Large intestine (tissue), 3 donors: ENCODE data around the gene DNAJA2. TPM values are rescaled to one million over a fixed set of nuclear protein-coding genes. Genes with fewer than 3 reads are reported as not detected.
A peak's percentile ranks its signal among the peaks of the same experiment; 100 is the strongest.
"Not testable (repeated sequence)": the region's sequence is repeated elsewhere in the genome, so short reads cannot be mapped to it uniquely, and the experiment has no call there.

Experiments
- DNase-seq, 2 donors: peaks; one replicate each; pipeline versions ENCODE4 v3.0.0 to v3.0.0-alpha.2; 2013
- H3K27ac ChIP-seq: one replicate; pipeline ENCODE4 v1.5.1; 2013; ENCODE audit warnings: low read length
- H3K27me3 ChIP-seq: 2 replicates; pipeline ENCODE4 v1.6.1; 2013; ENCODE audit warnings: low read length; ENCODE audit not compliant: control insufficient read depth, insufficient read depth
- H3K36me3 ChIP-seq: 2 replicates; pipeline ENCODE4 v1.6.1; 2013; ENCODE audit warnings: low read length; ENCODE audit not compliant: control insufficient read depth, insufficient read depth
- H3K4me1 ChIP-seq: one replicate; pipeline ENCODE4 v1.6.1; 2013; ENCODE audit warnings: low read length; ENCODE audit not compliant: control insufficient read depth, insufficient read depth
- H3K4me3 ChIP-seq: one replicate; pipeline ENCODE4 v1.5.1; 2013; ENCODE audit warnings: low read length
- H3K9me3 ChIP-seq: one replicate; pipeline ENCODE4 v1.6.1; 2013; ENCODE audit warnings: mild to moderate bottlenecking, low read depth, low read length, moderate library complexity; ENCODE audit not compliant: control insufficient read depth
- WGBS: methylation state at CpG from one replicate; pipeline ENCODE4 v1.1.5; 2013; ENCODE audit warnings: low lambda C conversion rate; ENCODE audit not compliant: insufficient coverage; 5-methylcytosine and 5-hydroxymethylcytosine counted together
- polyA plus RNA-seq: library from polyadenylated mRNA; unstranded; fragments of 120-200 nt; gene quantifications from one replicate; pipeline ENCODE4 v1.2.1, GENCODE V29; 2013

The DNAJA2 gene
- polyA plus RNA-seq, 1 donor, result 47.5 TPM

- Histone ChIP-seq H3K4me1 (no peaks in the 10 kb centered on the region), H3K27me3 (no peaks in the 10 kb centered on the region), H3K27ac (no peak overlapping the region), H3K9me3 (no peaks in the 10 kb centered on the region), H3K4me3 (no peak overlapping the region), H3K36me3 (peaks cover 81% of the 10 kb centered on the region)
- DNase-seq, result no peak
- 100% methylated on average over 1 of the region's 9 CpGs for WGBS
These were observed 11.8 kb downstream of the DNAJA2 start for GRCh38 chr16:46961373-46962353.

GRCh38 chr16:46954562-46954961 is 18.9 kb downstream of the DNAJA2 start:
- H3K27ac ChIP-seq, result no peak overlapping the region
- no peak overlapping the region for H3K4me3 ChIP-seq
- no peaks in the 10 kb centered on the region for H3K27me3 ChIP-seq
- no peaks in the 10 kb centered on the region for H3K9me3 ChIP-seq
- H3K4me1 ChIP-seq, result no peaks in the 10 kb centered on the region
- H3K36me3 ChIP-seq, result peaks cover 40% of the 10 kb centered on the region
- DNase-seq, result no peak
- no CpG with 5 or more reads among the region's 5 CpGs for WGBS

- no peaks in the 10 kb centered on the region for H3K27me3 ChIP-seq
- H3K36me3 ChIP-seq, result peaks cover 4% of the 10 kb centered on the region
- no peak overlapping the region for H3K27ac ChIP-seq
- WGBS, result no CpG with 5 or more reads among the region's 1 CpG
- no peaks in the 10 kb centered on the region for H3K9me3 ChIP-seq
- no peak overlapping the region for H3K4me3 ChIP-seq
- no peaks in the 10 kb centered on the region for H3K4me1 ChIP-seq
- DNase-seq, result no peak
These were observed 23.5 kb downstream of the DNAJA2 start for GRCh38 chr16:46950009-46950408.

- H3K9me3 ChIP-seq, result no peaks in the 10 kb centered on the region
- H3K36me3 ChIP-seq, result no peaks in the 10 kb centered on the region
- DNase-seq, result no peak
- no peaks in the 10 kb centered on the region for H3K4me1 ChIP-seq
- H3K27me3 ChIP-seq, result no peaks in the 10 kb centered on the region
- WGBS, result 71% methylated on average over 1 of the region's 7 CpGs
- no peak overlapping the region for H3K4me3 ChIP-seq
- no peak overlapping the region for H3K27ac ChIP-seq
These were observed 24.1 kb downstream of the DNAJA2 start for GRCh38 chr16:46949241-46949892.

GRCh38 chr16:46948548-46949166 is 24.8 kb downstream of the DNAJA2 start:
- peak in 1 of 2 donors; percentile 8 for DNase-seq
- Histone ChIP-seq H3K4me1 (no peaks in the 10 kb centered on the region), H3K36me3 (no peaks in the 10 kb centered on the region), H3K9me3 (no peaks in the 10 kb centered on the region), H3K27ac (no peak overlapping the region), H3K27me3 (no peaks in the 10 kb centered on the region), H3K4me3 (no peak overlapping the region)
- no CpG with 5 or more reads among the region's 4 CpGs for WGBS

GRCh38 chr16:46947900-46948547 is 25.4 kb downstream of the DNAJA2 start:
- H3K4me1 ChIP-seq, result no peaks in the 10 kb centered on the region
- no peaks in the 10 kb centered on the region for H3K9me3 ChIP-seq
- H3K27me3 ChIP-seq, result no peaks in the 10 kb centered on the region
- DNase-seq, result peak in 1 of 2 donors; percentile 12
- H3K36me3 ChIP-seq, result no peaks in the 10 kb centered on the region
- no peak overlapping the region for H3K4me3 ChIP-seq
- WGBS, result 90% methylated on average over 2 of the region's 7 CpGs
- no peak overlapping the region for H3K27ac ChIP-seq

GRCh38 chr16:46944713-46945112 is 28.8 kb downstream of the DNAJA2 start:
- not testable (repeated sequence) for H3K4me3 ChIP-seq, H3K4me1 ChIP-seq, H3K36me3 ChIP-seq, DNase-seq, H3K27ac ChIP-seq, H3K9me3 ChIP-seq, H3K27me3 ChIP-seq
- WGBS, result no CpG with 5 or more reads among the region's 8 CpGs

- H3K4me1 ChIP-seq, result no peaks in the 10 kb centered on the region
- H3K36me3 ChIP-seq, result no peaks in the 10 kb centered on the region
- no peak for DNase-seq
- no peaks in the 10 kb centered on the region for H3K27me3 ChIP-seq
- H3K9me3 ChIP-seq, result no peaks in the 10 kb centered on the region
- H3K4me3 ChIP-seq, result no peak overlapping the region
- H3K27ac ChIP-seq, result no peak overlapping the region
These were observed 35.9 kb downstream of the DNAJA2 start for GRCh38 chr16:46937536-46937935.

GRCh38 chr16:46932802-46933201 is 40.7 kb downstream of the DNAJA2 start:
- H3K27me3 ChIP-seq, result no peaks in the 10 kb centered on the region
- no peak for DNase-seq
- no CpG with 5 or more reads among the region's 7 CpGs for WGBS
- no peak overlapping the region for H3K4me3 ChIP-seq
- H3K36me3 ChIP-seq, result no peaks in the 10 kb centered on the region
- H3K9me3 ChIP-seq, result no peaks in the 10 kb centered on the region
- no peaks in the 10 kb centered on the region for H3K4me1 ChIP-seq
- no peak overlapping the region for H3K27ac ChIP-seq

- Histone ChIP-seq H3K4me3 (no peak overlapping the region), H3K27me3 (no peaks in the 10 kb centered on the region), H3K36me3 (no peaks in the 10 kb centered on the region), H3K27ac (no peak overlapping the region), H3K4me1 (no peaks in the 10 kb centered on the region), H3K9me3 (no peaks in the 10 kb centered on the region)
- DNase-seq, result no peak
- WGBS, result no CpG with 5 or more reads among the region's 8 CpGs
These were observed 42.6 kb downstream of the DNAJA2 start for GRCh38 chr16:46930861-46931260.
